Natural killer cell treated with Interleukin-12 subunit alpha and Interleukin-12 subunit beta and Interleukin-15 and Interleukin-18, amount 100 ng/mL, for 72 hours (primary cell): ENCODE results near the gene RGS18. TPM values are rescaled to one million over a fixed set of nuclear protein-coding genes. Genes with fewer than 3 reads are reported as not detected.
A peak's percentile ranks its signal among the peaks of the same experiment; 100 is the strongest.
"Not testable (repeated sequence)": the region's sequence is repeated elsewhere in the genome, so short reads cannot be mapped to it uniquely, and the experiment has no call there.

ENCODE experiments used
- ATAC-seq, 2 donors: fragments of 150-1000 bp; cut with Tn5 transposase in 1 of 2; sonication (Bioruptor Pico), chemical (Tn5 transposase) in 1 of 2; 2 replicates each; pipeline ENCODE4 v1.10.0; 2021
- DNase-seq: peaks from one replicate; pipeline ENCODE4 v3.0.0; 2022; ENCODE audit warnings: low spot score
- H3K27ac Mint-ChIP-seq, 2 donors: 1 replicate in 1 of 2; 2 replicates in 1 of 2; pipeline ENCODE4 v1.8.0; 2022; ENCODE audit warnings: mixed read lengths in 2 of 2, mild to moderate bottlenecking in 1 of 2, moderate library complexity in 1 of 2
- H3K27me3 Mint-ChIP-seq, 2 donors: 1 replicate in 1 of 2; 2 replicates in 1 of 2; pipeline ENCODE4 v1.8.0; 2022; ENCODE audit warnings: mixed read lengths in 2 of 2
- H3K36me3 Mint-ChIP-seq: one replicate; pipeline ENCODE4 v1.8.0; 2022; ENCODE audit warnings: mixed read lengths
- H3K4me1 Mint-ChIP-seq, 2 donors: 1 replicate in 1 of 2; 2 replicates in 1 of 2; pipeline ENCODE4 v1.8.0; 2022; ENCODE audit warnings: low read depth in 2 of 2, mixed read lengths in 2 of 2, mild to moderate bottlenecking in 1 of 2
- H3K4me3 Mint-ChIP-seq: one replicate; pipeline ENCODE4 v1.8.0; 2022; ENCODE audit warnings: mixed read lengths
- H3K9me3 Mint-ChIP-seq: 2 replicates; pipeline ENCODE4 v1.8.0; 2022; ENCODE audit warnings: mixed read lengths
- total RNA-seq, 2 donors: library from RNA; stranded (reverse); gene quantifications; one replicate each; pipeline ENCODE4 v1.2.3, GENCODE V29; 2022

RGS18 gene
- total RNA-seq, 2 donors from 2014 or later, result 4.0 to 10.0 TPM

- Mint-ChIP-seq H3K4me1 (no peaks in the 10 kb centered on the region), H3K9me3 (peaks cover 5% of the 10 kb centered on the region), H3K4me3 (no peak overlapping the region), H3K27ac (no peak overlapping the region), H3K27me3 (no peaks in the 10 kb centered on the region), H3K36me3 (no peaks in the 10 kb centered on the region)
- DNase-seq (no peak), ATAC-seq (no peak)
These were observed 10.6 kb upstream of the RGS18 start for GRCh38 chr1:192147696-192148095.

GRCh38 chr1:192151176-192151575 is 7.1 kb upstream of the RGS18 start:
- Mint-ChIP-seq H3K9me3 (peaks cover 5% of the 10 kb centered on the region), H3K27me3 (no peaks in the 10 kb centered on the region), H3K27ac (no peak overlapping the region)

GRCh38 chr1:192153276-192153675 is 5.0 kb upstream of the RGS18 start:
- no peak overlapping the region for H3K27ac Mint-ChIP-seq
- peaks cover 3% of the 10 kb centered on the region for H3K9me3 Mint-ChIP-seq
- DNase-seq (no peak), ATAC-seq (no peak)
- H3K4me3 Mint-ChIP-seq, result no peak overlapping the region
- no peaks in the 10 kb centered on the region for H3K27me3 Mint-ChIP-seq
- no peaks in the 10 kb centered on the region for H3K4me1 Mint-ChIP-seq
- H3K36me3 Mint-ChIP-seq, result no peaks in the 10 kb centered on the region

More at GRCh38 chr1:192151176-192151575, 7.1 kb upstream of the RGS18 start:
- DNase-seq, result no peak
- H3K4me1 Mint-ChIP-seq, result no peaks in the 10 kb centered on the region
- H3K36me3 Mint-ChIP-seq, result no peaks in the 10 kb centered on the region
- ATAC-seq, result no peak
- no peak overlapping the region for H3K4me3 Mint-ChIP-seq

GRCh38 chr1:192157067-192157466 is 1.2 kb upstream of the RGS18 start:
- Mint-ChIP-seq H3K36me3 (no peaks in the 10 kb centered on the region), H3K27me3 (no peaks in the 10 kb centered on the region)
- ATAC-seq, result no peak

GRCh38 chr1:192159014-192159413 is 752 bp downstream of the RGS18 start:
- Mint-ChIP-seq H3K9me3 (peaks cover 3% of the 10 kb centered on the region), H3K4me3 (peak overlapping the region; percentile 54), H3K36me3 (no peaks in the 10 kb centered on the region), H3K27ac (peak overlapping the region; percentile 68 to 83), H3K27me3 (no peaks in the 10 kb centered on the region), H3K4me1 (peaks cover 0 to 11% of the 10 kb centered on the region in 2 donors)
- ATAC-seq (no peak), DNase-seq (no peak)

More at GRCh38 chr1:192157067-192157466, 1.2 kb upstream of the RGS18 start:
- Mint-ChIP-seq H3K9me3 (peaks cover 3% of the 10 kb centered on the region), H3K27ac (peak overlapping the region; percentile 21 to 65), H3K4me3 (no peak overlapping the region), H3K4me1 (peaks cover 0 to 8% of the 10 kb centered on the region in 2 donors)
- DNase-seq, result no peak

GRCh38 chr1:192159781-192160180 is 1.5 kb downstream of the RGS18 start:
- ATAC-seq, result no peak
- Mint-ChIP-seq H3K27ac (peak overlapping the region in 1 of 2 donors; percentile 83), H3K27me3 (no peaks in the 10 kb centered on the region), H3K9me3 (peaks cover 3% of the 10 kb centered on the region), H3K4me1 (peaks cover 0 to 11% of the 10 kb centered on the region in 2 donors), H3K4me3 (peak overlapping the region; percentile 54), H3K36me3 (no peaks in the 10 kb centered on the region)
- no peak for DNase-seq

- DNase-seq, result no peak
- peaks cover under 1% of the 10 kb centered on the region for H3K9me3 Mint-ChIP-seq
- no peaks in the 10 kb centered on the region for H3K36me3 Mint-ChIP-seq
- H3K4me1 Mint-ChIP-seq, result peaks cover 0 to 11% of the 10 kb centered on the region in 2 donors
- no peak overlapping the region for H3K4me3 Mint-ChIP-seq
- H3K27me3 Mint-ChIP-seq, result no peaks in the 10 kb centered on the region
- no peak for ATAC-seq
- no peak overlapping the region for H3K27ac Mint-ChIP-seq
These were observed 1.9 kb downstream of the RGS18 start for GRCh38 chr1:192160196-192160595.

GRCh38 chr1:192161976-192162375 is 3.7 kb downstream of the RGS18 start:
- Mint-ChIP-seq H3K9me3 (no peaks in the 10 kb centered on the region), H3K27ac (peak overlapping the region; percentile 20 to 69), H3K4me1 (peaks cover 0 to 11% of the 10 kb centered on the region in 2 donors), H3K36me3 (no peaks in the 10 kb centered on the region), H3K27me3 (no peaks in the 10 kb centered on the region), H3K4me3 (peak overlapping the region; percentile 51)
- DNase-seq (no peak), ATAC-seq (no peak)

GRCh38 chr1:192162376-192162775 is 4.1 kb downstream of the RGS18 start:
- no peaks in the 10 kb centered on the region for H3K9me3 Mint-ChIP-seq
- ATAC-seq, result no peak
- H3K27me3 Mint-ChIP-seq, result no peaks in the 10 kb centered on the region
- H3K36me3 Mint-ChIP-seq, result no peaks in the 10 kb centered on the region
- H3K27ac Mint-ChIP-seq, result no peak overlapping the region
- H3K4me1 Mint-ChIP-seq, result peaks cover 0 to 11% of the 10 kb centered on the region in 2 donors
- no peak overlapping the region for H3K4me3 Mint-ChIP-seq
- DNase-seq, result no peak

GRCh38 chr1:192165002-192165401 is 6.7 kb downstream of the RGS18 start:
- H3K27ac Mint-ChIP-seq, ATAC-seq, DNase-seq, H3K9me3 Mint-ChIP-seq, H3K4me3 Mint-ChIP-seq, H3K36me3 Mint-ChIP-seq, H3K27me3 Mint-ChIP-seq: not testable (repeated sequence)
- H3K4me1 Mint-ChIP-seq, result peaks cover 0 to 11% of the 10 kb centered on the region in 2 donors

- ATAC-seq (no peak), DNase-seq (no peak)
- peaks cover 0 to 3% of the 10 kb centered on the region in 2 donors for H3K4me1 Mint-ChIP-seq
- H3K4me3 Mint-ChIP-seq, result no peak overlapping the region
- H3K36me3 Mint-ChIP-seq, result no peaks in the 10 kb centered on the region
- H3K9me3 Mint-ChIP-seq, result no peaks in the 10 kb centered on the region
- no peak overlapping the region for H3K27ac Mint-ChIP-seq
- H3K27me3 Mint-ChIP-seq, result no peaks in the 10 kb centered on the region
These were observed 8.7 kb downstream of the RGS18 start for GRCh38 chr1:192167011-192167410.

- no peaks in the 10 kb centered on the region for H3K36me3 Mint-ChIP-seq
- H3K9me3 Mint-ChIP-seq, result no peaks in the 10 kb centered on the region
- H3K27me3 Mint-ChIP-seq, result no peaks in the 10 kb centered on the region
- no peak overlapping the region for H3K27ac Mint-ChIP-seq
- no peak for DNase-seq
- no peak overlapping the region for H3K4me3 Mint-ChIP-seq
- no peak for ATAC-seq
- H3K4me1 Mint-ChIP-seq, result peaks cover 0 to 6% of the 10 kb centered on the region in 2 donors
These were observed 9.8 kb downstream of the RGS18 start for GRCh38 chr1:192167911-192168700.

GRCh38 chr1:192168964-192169363 is 10.7 kb downstream of the RGS18 start:
- DNase-seq (no peak), ATAC-seq (no peak)
- no peaks in the 10 kb centered on the region for H3K9me3 Mint-ChIP-seq
- no peak overlapping the region for H3K27ac Mint-ChIP-seq
- H3K4me3 Mint-ChIP-seq, result no peak overlapping the region
- H3K4me1 Mint-ChIP-seq, result peaks cover 0 to 6% of the 10 kb centered on the region in 2 donors
- no peaks in the 10 kb centered on the region for H3K36me3 Mint-ChIP-seq
- H3K27me3 Mint-ChIP-seq, result no peaks in the 10 kb centered on the region

GRCh38 chr1:192170196-192170984 is 12.1 kb downstream of the RGS18 start:
- DNase-seq (no peak), ATAC-seq (no peak)
- Mint-ChIP-seq H3K27ac (peak overlapping the region; percentile 58 to 75), H3K4me1 (peaks cover 0 to 6% of the 10 kb centered on the region in 2 donors), H3K4me3 (peak overlapping the region; percentile 6), H3K9me3 (no peaks in the 10 kb centered on the region), H3K36me3 (no peaks in the 10 kb centered on the region), H3K27me3 (no peaks in the 10 kb centered on the region)
